ENCODE measurements around the gene BCL2L1.

Gene BCL2L1

DNA sequence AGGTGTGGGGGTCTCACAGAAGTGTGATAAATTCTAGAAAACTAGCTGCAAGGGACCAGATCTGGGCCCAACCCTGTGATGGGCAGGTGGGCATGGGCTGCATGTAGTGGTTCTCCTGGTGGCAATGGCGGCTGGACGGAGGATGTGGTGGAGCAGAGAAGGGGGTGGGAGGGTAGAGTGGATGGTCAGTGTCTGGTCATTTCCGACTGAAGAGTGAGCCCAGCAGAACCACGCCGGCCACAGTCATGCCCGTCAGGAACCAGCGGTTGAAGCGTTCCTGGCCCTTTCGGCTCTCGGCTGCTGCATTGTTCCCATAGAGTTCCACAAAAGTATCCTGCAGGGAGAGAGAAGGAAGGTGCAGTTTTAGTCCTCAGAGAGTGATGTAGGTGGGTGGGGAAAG, 56.9 kb downstream of the BCL2L1 start:
- TF ChIP-seq, protein P1, sequence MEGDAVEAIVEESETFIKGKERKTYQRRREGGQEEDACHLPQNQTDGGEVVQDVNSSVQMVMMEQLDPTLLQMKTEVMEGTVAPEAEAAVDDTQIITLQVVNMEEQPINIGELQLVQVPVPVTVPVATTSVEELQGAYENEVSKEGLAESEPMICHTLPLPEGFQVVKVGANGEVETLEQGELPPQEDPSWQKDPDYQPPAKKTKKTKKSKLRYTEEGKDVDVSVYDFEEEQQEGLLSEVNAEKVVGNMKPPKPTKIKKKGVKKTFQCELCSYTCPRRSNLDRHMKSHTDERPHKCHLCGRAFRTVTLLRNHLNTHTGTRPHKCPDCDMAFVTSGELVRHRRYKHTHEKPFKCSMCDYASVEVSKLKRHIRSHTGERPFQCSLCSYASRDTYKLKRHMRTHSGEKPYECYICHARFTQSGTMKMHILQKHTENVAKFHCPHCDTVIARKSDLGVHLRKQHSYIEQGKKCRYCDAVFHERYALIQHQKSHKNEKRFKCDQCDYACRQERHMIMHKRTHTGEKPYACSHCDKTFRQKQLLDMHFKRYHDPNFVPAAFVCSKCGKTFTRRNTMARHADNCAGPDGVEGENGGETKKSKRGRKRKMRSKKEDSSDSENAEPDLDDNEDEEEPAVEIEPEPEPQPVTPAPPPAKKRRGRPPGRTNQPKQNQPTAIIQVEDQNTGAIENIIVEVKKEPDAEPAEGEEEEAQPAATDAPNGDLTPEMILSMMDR (IDR thresholded peaks at IDR 0.05; ENCODE audit: low read depth, low read length): no peak
- no peak overlapping the region for H3K4me3 ChIP-seq (replicated peaks in 1 of 2; ENCODE audit: low read depth in 2 of 2, low read length in 2 of 2)

GRCh38 chr20:31664696-31665354, 57.8 kb downstream of the BCL2L1 start:
- DNase-seq (ENCODE audit: low read depth in 2 of 2): no peak
- no peak overlapping the region for H3K4me3 ChIP-seq (replicated peaks in 1 of 2; ENCODE audit: low read depth in 2 of 2, low read length in 2 of 2)
- TF ChIP-seq, protein P1 (IDR thresholded peaks at IDR 0.05; ENCODE audit: low read depth, low read length): no peak

More for the DNA sequence above, 56.9 kb downstream of the BCL2L1 start:
- no peak for DNase-seq (ENCODE audit: low read depth in 2 of 2)

GRCh38 chr20:31663838-31664695, 58.6 kb downstream of the BCL2L1 start:
- no peak overlapping the region for H3K4me3 ChIP-seq (replicated peaks in 1 of 2; ENCODE audit: low read depth in 2 of 2, low read length in 2 of 2)
- TF ChIP-seq, protein P1 (IDR thresholded peaks at IDR 0.05; ENCODE audit: low read depth, low read length): no peak
- no peak for DNase-seq (ENCODE audit: low read depth in 2 of 2)

DNA sequence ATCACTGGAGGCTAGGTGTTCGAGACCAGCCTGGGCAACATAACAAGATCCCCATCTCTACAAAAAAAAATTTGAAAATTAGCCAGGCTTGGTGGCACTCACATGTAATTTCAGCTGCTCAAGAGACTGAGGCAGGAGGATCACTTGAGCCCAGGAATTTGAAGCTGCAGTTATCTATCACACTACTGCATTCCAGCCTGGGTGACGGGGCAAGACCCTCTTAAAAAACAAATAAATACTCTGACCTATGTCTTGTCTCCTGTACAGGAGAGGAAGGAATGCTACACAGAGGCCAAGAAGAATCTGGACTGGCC, 59.2 kb downstream of the BCL2L1 start:
- H3K4me3 ChIP-seq (replicated peaks in 1 of 2; ENCODE audit: low read depth in 2 of 2, low read length in 2 of 2): no peak overlapping the region
- TF ChIP-seq, protein P1 (IDR thresholded peaks at IDR 0.05; ENCODE audit: low read depth, low read length): no peak
- DNase-seq (ENCODE audit: low read depth in 2 of 2): no peak

- TF ChIP-seq, protein P1 (IDR thresholded peaks at IDR 0.05; ENCODE audit: low read depth, low read length): no peak
- no peak for DNase-seq (ENCODE audit: low read depth in 2 of 2)
- no peak overlapping the region for H3K4me3 ChIP-seq (replicated peaks in 1 of 2; ENCODE audit: low read depth in 2 of 2, low read length in 2 of 2)
These were observed 60.3 kb downstream of the BCL2L1 start for GRCh38 chr20:31662372-31662854.

DNA sequence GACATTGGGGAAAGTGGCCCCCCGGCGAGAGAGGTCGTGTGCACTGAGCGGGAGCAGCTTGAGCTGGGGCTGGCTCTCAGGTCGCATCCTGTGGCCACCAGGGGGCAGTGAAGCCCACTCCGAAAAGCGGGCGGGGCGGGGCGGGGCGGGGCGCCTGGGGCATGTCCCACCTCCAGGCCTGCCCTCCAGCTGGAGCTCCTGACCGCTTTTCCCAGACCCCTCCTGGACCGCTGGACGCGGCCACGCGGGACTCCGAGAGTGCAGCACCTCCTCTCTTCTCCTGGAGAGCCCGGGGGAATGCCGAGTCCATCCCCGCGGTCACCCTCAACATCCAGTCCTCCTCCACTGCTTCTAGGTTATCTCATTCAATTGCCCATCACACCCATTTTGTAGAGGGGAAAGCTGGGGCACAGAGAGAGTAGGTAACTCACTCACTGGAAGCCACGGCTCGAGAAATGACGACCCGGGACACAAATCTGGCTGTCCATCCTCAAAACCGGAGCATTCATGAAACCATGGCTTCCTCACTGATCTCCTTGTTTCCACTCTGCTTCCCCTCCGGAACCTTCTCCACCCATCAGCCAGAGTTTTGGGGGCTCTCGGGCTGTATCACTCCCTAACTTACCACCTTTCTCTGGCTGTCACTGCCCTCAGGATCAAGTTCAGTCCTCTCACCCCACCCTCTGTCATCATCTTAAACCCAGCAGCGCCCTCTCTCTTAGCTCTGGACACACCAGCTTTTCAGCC, 60.9 kb downstream of the BCL2L1 start:
- TF ChIP-seq, protein P1 (IDR thresholded peaks at IDR 0.05; ENCODE audit: low read depth, low read length): peak; percentile 66
- peak; percentile 81 to 82 for DNase-seq (ENCODE audit: low read depth in 2 of 2)
- peak overlapping the region in 1 of 2 donors; percentile 32 for H3K4me3 ChIP-seq (replicated peaks in 1 of 2; ENCODE audit: low read depth in 2 of 2, low read length in 2 of 2)

All from cardiac fibroblast (primary cell).